EH (cell line): ENCODE measurements around the gene SYNJ2.

ENCODE experiments used
- DNase-seq: peaks from one replicate; pipeline ENCODE4 v3.0.0-alpha.2; 2015; ENCODE audit warnings: low read depth

The SYNJ2 gene

DNA sequence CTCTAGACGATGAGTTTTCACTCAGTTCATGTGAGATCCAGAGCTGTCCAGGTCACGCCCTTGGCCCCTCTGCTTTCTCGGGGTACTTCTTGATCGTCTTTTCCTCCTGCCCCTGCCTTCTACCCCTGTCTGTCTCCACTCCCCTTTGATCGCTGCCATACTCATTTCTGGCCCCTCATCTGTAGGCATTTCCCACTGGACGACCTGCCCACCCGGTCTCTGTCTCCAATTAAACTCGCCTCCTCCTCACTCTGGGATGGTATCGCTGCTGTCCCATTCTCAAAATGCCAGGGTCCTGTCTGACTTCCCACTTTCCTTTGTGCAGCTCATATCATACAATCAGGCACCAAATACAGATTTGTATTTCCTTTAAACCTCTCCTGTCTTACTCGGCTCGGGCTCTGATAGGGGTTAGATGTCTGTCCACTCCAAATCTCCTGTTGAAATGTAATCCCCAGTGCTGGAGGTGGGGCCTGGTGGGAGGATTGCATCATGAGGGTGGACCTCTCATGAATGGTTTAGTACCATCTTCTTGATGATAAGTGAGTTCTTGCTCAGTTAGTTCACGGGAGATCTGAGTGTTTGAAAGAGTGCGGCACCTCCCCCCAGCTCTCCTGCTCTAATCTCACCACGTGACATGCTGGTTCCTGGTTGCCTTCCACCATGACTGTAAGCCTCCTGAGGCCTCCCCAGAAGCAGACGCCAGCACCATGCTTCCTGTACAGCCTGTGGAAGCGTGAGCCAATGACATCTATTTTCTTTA lies 3.5 kb upstream of the SYNJ2 start:
- DNase-seq: peak; percentile 15

DNA sequence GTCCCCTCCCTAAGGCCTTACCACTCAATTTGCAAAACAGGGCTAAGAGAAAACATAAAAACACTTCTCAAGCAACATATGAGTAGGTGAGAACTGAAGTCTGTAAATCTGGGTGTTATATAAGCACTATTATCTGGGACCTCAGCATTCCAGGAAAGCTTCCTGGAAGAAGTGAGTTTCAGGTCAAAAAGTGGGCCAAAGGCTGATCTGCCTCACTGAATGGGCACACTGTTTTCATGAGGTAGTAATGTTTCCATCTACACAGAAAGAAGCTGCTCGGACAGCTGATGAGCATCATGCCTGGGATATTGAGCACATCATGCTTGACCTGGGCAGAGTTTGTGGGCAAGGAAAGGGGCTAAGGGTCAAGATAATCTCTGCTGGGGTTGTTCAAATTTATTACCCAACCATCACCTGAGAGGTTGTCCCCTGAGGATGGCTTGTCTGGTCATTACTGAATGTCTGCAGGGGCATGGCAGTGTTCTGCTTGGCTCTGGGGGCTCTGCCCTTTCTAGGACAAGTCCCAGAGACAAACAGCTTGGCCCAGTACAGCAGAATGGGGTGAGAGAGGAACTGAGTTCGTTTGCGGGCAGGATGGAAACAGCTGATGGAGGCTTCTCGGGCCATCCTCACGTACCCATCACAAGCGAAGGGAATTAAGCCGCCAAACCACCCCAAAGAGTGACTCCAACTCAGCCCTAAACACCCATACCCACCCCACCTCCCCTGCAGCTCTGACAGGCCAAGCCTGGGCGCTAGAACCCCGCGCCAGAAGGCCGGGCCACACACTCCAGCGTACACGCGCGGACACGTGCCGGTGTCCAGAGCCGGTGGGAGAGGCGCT lies 1.2 kb upstream of the SYNJ2 start:
- no peak for DNase-seq

DNA sequence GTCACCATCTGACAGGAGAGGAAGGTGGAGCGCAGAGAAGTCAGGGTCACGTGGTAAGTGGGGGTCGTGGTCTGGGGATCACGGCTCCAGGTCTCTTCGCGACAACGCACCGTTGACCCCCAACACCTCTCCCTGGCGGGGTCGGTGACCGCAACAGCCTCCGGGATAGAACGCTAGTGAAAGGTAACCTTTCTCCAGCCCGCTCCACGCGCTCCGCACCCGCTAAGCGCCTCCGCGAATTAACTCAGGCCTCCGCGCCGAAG lies 600 bp upstream of the SYNJ2 start:
- DNase-seq: no peak

DNA sequence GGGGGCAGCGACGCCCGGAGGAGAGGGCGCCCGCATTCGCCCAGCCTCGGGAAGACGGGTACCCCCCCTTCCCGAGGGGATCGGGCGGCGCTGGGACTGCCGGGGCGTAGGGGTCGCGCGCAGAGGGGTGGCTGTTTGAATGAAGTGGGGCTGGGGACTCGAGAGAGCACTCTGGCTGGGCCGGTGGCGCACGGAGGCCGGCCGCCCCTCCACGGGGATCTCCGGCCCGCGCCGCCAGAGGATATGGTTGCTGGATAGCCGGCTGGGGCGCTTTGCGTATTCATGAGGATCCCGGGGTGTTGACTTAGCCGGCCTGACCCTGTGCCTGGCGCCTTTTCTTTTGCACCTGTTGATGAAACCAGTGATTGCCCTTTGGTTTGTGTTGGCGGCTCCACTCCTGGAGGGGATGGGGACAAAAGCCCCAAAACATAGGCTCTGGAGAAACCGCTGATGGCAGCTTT lies 469 bp downstream of the SYNJ2 start:
- DNase-seq: peak; percentile 56

DNA sequence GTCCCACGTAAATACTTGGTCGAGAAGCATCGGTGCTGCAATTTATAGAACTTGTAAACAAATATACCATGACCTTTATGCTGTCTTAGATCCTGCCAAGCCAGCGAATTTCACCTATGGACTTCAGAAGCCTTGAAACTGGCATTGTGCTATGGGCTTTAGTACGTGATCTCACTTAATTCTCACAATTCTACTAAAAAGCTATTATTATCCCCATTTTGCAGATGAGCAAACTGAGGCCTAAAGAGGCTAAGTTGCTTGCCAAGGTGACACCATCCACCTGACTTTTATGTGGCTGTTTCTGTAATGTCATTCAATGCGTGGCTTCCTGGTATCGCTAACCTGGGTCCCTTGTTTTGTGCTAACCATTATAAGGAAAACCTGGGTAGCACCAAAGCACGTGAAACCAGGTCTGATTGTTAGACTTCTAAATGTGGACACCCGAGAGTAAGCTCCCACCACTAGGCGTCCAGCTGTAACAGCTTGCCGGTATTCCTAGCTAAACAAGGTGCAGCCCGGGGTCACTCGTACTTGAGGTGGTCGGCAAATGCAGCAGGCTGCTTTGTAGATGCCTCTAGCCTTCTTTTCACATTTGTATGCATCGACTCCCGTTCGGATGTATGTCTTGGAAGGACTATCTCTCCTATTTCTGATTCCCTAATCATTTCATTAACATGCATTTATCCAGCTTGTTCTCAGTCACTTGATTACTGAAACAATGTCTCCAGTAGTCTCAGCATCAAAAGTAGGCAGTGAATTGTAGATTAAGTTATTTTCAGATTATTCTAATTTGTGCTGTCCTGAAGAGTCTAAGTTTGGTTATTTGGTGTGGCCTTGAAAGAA lies 1.1 kb downstream of the SYNJ2 start:
- DNase-seq: peak; percentile 59

DNA sequence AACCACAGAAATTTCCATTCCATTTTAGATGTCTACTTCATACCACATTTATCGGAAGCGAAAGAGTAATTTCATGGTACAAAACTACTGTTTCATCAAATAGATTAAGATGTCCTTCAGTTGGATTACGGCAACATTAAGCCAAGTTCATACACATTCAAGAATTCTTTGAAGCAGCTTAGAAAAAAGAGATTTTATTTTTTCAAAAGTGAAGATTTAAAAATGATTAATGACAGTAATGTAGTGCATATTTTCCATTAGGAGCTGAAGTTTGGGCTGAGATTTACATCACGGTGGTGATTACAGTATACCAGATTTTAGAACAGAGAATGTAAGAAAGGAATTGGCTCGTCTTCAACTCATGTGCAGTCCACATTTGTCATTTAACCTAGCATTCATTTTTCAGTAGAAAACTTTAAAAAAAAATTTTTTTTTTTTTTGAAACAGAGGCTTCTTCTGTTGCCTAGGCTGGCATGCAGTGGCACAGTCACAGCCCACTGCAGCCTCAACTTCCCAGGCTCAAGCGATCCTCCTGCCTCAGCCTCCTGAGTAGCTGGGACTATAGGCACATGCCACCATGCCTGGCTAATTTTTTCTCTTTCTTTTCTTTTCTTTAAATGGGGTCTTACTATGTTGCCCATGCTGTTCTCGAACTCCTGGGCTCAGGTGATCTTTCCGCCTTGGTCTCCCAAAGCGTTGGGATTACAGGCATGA lies 1.9 kb downstream of the SYNJ2 start:
- DNase-seq: peak; percentile 37

DNA sequence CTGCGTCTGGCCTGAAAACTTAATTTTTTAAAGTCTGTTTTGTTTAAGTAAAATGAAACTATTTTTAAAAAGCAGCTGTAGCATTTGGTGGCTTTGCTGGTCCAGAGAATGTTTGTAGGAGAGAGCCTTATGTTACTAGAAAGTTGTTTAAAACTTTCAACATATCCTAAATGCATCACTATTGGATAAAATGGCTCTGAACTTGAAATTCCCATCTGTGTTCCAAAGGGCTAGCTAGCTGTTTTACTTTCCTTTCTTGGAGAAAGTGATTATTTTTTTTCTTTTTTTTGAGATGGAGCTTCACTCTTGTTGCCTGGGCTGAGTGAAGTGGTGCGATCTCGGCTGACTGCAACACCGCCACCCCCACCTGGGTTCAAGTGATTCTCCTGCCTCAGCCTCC lies 2.5 kb downstream of the SYNJ2 start:
- no peak for DNase-seq

DNA sequence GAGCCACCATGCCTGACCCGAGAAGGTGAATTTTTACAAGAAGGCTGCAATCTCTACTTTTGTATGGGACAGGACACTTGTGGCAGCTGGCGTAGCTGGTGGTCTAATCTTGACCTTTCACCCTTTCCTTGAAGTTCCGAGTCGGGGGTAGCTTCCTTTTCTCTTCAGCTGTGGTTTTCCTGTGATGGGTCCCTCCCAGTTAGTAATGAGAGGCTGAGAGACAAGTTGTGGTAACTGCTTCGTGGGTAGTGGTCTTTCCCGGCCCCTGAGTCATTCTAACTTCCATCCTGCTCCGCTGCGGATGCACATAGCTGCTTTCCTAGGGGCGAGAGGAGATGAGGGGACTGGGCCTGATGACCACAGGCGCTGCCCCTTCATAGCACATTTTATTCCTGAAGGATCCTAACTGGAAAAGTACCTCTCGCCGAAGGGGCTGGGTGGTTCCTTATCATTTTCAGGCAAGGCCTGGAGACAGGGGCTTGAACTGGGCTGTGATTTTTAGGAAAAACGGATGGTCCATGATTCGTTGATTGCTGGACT lies 3.1 kb downstream of the SYNJ2 start:
- DNase-seq: no peak

DNA sequence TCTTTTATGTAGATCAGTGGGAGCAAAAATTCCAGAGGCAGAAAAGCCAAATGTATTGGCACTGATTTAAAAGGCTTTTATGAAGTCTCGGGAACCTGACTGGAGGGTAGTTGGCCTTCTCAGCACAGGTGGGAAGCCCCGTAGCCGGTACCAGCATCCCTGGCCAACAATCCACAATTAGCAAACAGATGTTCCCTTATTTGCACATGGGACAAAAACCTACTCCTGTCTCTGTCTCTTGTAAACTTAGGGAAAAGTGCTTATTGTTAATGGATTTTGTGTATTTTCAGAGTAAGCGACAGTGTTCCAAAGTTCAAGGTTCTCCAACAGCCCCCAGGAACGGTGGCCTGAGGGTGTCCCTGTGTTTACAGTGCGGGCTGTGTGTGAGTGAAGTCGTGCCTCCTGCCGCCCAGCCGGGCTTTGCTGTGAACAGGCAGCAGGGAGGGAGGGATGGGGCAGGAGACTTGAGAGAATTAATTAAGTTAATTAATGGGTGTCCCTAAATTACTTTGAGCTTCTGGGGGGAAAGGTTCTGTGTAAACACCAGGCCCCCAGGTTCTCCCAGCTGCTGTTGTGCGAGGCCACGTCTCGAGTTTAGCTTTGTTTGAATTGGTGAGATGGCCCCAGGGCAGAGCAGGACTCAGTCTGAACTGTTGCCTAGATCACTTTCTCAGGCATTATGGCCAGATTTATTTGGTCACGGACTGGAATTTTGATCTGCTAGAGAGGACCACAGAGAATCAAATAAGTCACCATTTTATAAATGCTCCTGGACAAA lies 3.9 kb downstream of the SYNJ2 start:
- DNase-seq: peak; percentile 69

DNA sequence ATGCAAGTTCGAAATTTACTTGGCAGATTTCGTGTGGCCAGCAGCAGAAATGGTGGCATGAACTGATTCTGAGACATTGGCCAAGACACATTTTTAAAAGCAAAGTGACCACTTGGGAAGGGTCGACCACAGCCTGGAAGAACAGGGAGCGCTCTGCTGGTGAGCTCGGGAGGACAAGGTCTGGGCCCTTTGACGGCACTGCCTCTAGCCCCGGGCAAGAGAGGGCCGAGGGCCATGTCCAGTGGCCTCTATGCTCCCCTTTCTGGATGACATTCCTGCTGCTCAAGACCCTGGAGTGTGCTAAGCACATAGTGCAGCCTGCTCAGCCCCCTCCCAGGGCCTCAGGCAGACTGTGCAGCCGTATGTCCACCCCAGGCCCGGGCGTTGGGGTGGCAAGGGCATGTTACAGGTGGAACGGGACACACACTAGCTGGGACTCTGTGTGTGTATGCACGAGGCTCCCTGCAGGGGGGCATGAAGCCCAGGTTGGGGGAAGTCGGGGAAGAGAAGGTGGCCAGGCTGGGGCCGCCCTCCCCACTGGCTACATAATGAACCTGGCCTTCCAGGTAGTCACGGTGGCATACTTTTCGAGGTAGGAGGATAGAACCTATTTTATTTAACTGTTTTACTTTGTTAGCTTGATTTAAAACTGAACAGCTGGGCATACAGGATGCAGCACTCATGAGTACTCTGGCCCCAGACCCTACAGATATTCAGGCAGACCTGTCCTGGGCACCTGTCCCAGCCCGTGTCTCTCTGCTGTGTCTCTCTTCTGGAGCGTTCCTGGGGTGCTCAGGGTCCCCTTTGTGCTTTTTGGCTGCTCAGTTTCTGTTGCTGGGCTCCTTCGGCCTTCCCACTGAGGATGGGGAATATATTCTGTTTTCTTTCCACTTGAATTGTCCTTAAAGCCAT lies 6.4 kb downstream of the SYNJ2 start:
- DNase-seq: no peak

DNA sequence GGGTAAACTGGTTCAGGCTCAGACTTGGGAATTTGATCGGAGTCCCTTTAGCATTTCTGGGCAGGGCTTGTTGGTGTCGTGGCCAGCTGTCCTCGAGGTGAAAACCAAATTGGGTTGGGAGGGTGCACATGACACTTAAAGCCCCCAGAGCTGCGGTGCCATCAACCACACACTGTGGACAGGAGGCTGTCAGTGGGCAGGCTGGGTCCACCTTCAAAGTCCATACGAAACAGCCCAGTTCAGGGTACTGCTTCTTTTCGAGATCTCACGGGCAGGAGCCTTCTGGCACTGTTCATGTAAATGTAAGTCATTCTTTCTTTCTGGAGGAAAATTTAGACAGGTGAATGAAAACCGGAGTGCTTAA lies 7.0 kb downstream of the SYNJ2 start:
- DNase-seq: no peak

DNA sequence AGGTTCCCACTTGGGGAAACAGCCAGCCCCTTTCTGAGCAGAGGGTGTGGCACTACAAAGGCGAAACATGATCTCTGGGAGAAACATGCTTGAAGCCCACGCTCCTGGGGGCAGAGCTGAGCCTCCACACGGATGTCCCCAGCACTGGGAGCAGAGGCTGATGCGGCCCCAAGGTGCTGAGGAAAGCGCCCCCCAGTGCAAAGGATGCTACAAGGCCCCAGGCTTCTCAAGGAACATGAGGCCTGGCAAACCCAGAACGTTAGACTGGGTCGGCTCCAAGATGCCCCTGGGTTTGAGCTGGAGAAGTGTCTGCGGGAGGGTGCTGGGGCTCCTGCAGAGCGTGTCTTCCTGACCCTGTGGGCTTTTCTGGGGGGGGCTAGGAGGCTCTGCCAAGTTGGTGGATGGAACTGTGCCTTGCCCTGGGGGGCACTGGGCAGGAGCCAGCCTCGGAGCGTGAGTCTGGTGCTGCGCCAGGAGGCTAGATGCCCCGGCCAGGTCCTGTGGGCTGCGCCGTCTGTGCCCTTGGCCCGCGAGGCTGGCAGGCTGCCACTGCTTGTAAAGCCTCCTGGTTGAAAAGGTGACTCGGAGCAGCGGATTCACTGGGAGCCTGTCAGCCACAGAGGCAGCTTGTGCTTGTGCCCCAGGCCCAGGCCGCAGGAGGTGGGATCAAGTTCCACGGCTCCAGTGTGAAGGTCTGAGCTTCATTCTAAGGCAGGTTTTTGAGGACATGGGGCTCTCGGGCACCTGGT lies 8.1 kb downstream of the SYNJ2 start:
- DNase-seq: peak; percentile 68

DNA sequence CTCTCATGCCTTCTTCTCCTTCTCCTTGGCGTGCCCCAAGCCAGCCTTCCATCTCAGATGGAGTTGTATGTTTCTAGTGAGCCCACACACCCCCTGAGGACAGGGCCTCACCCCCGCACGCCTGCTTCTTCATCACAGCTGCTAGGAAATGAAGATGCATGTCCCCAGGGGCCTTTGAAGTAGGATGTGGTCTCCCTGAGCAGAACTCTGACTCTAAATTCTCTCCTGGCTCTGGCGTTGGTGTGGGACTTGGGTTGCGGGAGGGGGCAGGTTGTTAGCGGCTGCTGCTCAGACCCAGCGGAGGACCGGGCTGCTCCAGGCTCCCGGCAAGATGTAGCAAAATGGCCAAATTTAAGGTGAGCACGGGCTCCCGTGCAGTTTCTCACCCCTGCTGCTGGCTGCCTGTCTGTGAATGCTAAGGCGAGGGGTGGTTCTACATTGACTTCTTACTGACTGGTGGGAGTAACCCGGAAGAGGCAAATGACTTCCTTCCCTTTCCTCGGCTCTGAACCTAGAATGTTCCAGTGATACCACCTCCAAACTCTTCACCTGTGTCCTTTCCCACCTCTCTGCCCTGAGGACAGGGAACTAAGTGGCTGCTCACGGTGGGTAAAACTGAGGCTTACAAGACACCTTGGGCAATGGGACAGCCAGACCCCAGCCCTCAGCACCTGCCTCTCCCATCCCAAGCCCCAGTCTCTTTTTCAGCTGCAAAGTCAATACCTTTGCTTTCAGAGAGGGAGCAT lies 8.8 kb downstream of the SYNJ2 start:
- DNase-seq: peak; percentile 27

DNA sequence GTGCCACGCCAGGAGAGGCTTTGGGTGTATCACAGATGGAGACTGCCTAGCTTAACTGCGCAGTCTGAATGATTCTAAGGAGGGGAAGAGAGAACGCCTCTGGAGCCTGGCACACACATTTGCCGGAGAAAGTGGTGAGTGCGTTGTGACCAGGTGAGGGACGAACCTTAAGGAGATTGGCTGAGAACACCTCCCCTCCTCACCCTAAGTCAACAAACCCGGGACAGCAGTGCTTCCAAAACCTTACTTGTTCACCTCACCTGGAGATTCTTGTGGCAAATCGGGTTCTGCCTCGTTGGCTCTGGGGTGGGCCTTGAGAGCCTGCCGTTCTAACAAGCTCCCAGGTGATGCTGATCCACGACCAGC lies 9.4 kb downstream of the SYNJ2 start:
- no peak for DNase-seq

DNA sequence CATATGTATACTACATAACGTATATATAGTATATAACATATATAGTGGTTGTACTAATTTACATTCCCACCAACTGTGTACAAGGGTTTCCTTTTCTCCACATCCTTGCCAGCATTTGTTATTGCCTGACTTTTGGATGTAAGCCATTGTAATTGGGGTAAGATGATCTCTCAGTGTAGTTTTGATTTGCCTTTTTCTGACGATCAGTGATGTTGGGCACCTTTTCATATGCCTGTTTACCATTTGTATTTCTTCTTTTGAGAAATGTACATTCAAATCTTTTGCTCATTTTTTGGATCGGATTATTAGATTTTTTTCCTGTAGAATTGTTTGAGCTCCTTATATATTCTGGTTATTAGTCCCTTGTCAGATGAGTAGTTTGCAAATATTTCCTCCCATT lies 11.4 kb downstream of the SYNJ2 start:
- DNase-seq: no peak

DNA sequence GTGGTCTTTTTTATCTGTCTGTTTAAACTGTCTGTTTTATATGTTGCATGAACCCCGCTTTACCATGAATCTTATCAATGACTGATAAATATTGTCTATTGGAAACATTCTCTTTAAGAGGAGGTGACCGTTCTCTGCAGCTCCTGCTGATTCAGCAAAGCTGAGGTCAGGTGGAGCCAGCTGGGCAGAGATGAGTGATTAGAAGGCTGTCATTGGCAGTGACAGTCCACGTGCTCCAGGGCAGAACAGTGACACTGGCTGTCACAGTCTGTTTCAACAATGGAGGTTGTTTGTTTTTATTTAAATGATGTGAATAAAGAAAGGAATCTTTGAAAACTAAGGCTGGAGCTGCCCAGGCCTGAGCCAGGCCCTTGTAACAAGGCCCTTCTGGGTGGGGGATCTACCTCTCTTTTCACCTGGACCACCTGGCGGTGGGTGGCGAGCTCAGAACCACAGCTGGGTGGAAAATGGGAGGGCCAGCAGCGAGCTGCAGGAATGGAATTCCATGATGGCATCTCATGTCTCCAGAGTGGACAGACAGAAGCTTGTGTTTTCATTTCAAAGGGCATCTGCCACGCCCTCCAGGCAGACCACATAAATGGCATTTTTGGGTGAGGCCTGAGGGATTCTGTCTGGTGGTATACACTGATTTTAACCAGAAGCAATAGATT lies 12.6 kb downstream of the SYNJ2 start:
- DNase-seq: peak; percentile 46

DNA sequence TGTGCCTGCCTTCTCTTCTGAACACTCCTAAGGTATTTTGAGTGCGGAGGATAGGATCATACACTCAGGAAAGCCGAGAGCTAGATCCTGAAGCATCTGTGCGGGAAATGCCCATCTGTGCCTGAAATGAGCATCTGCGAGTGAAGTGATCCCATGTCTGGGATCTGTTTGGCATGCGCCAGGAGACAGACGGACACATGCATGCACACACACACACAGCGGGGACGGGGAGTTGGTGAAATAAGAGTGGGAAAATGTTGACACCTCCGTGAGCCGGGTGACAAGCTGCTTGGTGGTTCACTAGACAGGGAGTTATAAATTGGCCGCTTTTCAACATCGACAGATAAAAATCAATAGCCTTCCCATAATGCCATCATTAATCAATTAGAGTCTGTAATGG lies 13.8 kb downstream of the SYNJ2 start:
- DNase-seq: no peak

DNA sequence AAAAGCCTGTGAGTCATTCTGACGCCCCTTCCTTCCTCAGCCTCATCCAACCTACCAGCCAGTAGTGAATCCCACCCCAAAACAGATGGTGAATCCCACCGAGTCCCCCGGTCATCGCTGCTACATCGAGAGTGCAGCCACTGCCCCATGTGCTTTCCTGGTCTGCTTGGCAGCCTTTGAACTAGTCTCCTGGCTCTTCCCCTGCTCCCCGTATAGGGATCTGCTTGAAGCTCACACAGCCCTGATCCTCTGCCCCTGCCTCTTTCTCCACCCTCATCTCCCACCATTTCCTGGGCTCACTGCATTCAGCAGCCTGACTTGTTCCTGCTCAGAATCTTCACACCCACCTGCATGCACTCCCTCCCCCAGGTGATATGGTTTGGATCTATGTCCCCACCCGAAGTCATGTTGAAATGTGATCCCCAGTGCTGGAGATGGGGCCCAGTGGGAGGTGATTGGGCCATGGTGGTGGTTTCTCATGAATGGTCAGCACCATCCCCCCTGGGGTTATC lies 14.6 kb downstream of the SYNJ2 start:
- no peak for DNase-seq
